MM.1S (cell line): ENCODE measurements around the gene CBL.

Experiments
- EZH2 ChIP-seq: fragments of 300-600 bp; sonication (generic); optimal IDR thresholded peaks from 2 replicates; pipeline ENCODE3; 2017; ENCODE audit warnings: low read depth, mild to moderate bottlenecking, antibody characterized with exemption, low read length, mixed read lengths
- EZH2phosphoT487 ChIP-seq: fragments of 300-600 bp; sonication (generic); IDR thresholded peaks from 2 replicates; pipeline ENCODE4 v1.6.1; 2018; ENCODE audit warnings: antibody characterized with exemption, low read length
- TF ChIP-seq, protein P1 (sequence below): fragments of 300-600 bp; sonication (generic); IDR thresholded peaks from 2 replicates; pipeline ENCODE4 v1.5.1; 2016; ENCODE audit warnings: antibody characterized with exemption, low read length, mixed read lengths

DNA sequence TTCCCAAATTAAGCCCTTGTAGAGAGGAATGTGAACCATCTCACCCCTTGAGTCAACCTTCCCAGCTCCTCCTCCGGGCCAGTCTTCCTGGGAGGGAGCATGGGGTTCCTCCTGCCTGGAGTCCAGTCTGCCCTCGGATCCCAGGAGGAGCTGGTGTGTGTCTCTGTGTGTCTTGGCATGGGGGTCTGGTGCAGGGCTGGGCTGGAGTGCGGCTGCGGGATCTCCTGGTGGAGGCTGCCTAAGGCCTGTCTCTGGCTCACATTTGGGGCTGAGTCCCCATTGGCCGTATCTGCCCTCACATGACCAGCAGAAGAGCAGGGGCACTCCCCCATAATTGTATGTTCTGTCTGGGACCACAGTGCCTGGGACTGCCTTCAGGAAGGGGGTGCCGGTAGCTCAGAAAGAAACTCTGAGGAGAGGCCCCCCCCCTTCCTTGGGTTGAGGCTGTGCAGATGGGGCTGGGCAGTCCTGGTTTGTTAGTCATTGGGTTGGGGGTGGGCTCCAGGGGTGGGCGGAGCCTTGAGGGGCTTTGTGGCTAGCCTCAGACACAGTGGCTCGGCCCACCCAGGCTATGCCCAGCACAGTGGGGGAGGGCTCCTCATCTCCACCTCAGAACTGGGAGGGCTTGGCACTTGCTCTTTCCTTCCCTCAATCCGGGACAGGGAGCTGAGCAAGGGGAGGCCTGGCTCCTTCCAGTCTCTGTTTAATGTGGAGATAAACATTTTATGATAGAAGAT, 131.6 kb downstream of the CBL start:
- TF ChIP-seq, protein P1, sequence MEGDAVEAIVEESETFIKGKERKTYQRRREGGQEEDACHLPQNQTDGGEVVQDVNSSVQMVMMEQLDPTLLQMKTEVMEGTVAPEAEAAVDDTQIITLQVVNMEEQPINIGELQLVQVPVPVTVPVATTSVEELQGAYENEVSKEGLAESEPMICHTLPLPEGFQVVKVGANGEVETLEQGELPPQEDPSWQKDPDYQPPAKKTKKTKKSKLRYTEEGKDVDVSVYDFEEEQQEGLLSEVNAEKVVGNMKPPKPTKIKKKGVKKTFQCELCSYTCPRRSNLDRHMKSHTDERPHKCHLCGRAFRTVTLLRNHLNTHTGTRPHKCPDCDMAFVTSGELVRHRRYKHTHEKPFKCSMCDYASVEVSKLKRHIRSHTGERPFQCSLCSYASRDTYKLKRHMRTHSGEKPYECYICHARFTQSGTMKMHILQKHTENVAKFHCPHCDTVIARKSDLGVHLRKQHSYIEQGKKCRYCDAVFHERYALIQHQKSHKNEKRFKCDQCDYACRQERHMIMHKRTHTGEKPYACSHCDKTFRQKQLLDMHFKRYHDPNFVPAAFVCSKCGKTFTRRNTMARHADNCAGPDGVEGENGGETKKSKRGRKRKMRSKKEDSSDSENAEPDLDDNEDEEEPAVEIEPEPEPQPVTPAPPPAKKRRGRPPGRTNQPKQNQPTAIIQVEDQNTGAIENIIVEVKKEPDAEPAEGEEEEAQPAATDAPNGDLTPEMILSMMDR, result no peak
- TF ChIP-seq EZH2phosphoT487 (no peak), EZH2 (no peak)
